GM12873 (cell line): ENCODE results near the gene ZFYVE28.

Source experiments
- TF ChIP-seq, protein P1 (sequence below): IDR thresholded peaks from 2 replicates; pipeline ENCODE4 v1.5.1; 2012; ENCODE audit warnings: low read depth, mild to moderate bottlenecking, moderate library complexity, low read length, control low read depth; ENCODE audit not compliant: insufficient read depth; ENCODE audit errors: missing control alignments

ZFYVE28 gene

DNA sequence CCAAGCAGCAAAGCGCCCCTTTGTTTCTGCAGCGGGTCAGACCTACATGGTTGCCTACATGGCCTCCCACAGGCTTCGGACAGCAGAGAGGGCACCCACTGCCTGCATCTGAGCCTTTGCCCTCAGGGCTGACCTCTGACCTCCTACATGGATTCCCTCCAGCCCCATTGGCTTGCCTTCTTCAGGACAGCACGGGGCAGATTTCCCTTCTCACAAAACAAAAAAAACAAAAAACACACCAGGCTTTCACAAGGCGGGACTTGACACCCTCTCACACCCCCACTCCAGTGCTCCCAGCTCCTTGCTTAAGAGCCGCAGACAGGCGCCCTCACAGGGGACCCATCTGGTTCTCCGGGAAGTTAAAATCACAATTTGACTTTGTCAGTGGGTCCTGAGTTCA, 32.9 kb downstream of the ZFYVE28 start:
- TF ChIP-seq, protein P1, sequence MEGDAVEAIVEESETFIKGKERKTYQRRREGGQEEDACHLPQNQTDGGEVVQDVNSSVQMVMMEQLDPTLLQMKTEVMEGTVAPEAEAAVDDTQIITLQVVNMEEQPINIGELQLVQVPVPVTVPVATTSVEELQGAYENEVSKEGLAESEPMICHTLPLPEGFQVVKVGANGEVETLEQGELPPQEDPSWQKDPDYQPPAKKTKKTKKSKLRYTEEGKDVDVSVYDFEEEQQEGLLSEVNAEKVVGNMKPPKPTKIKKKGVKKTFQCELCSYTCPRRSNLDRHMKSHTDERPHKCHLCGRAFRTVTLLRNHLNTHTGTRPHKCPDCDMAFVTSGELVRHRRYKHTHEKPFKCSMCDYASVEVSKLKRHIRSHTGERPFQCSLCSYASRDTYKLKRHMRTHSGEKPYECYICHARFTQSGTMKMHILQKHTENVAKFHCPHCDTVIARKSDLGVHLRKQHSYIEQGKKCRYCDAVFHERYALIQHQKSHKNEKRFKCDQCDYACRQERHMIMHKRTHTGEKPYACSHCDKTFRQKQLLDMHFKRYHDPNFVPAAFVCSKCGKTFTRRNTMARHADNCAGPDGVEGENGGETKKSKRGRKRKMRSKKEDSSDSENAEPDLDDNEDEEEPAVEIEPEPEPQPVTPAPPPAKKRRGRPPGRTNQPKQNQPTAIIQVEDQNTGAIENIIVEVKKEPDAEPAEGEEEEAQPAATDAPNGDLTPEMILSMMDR = no peak

DNA sequence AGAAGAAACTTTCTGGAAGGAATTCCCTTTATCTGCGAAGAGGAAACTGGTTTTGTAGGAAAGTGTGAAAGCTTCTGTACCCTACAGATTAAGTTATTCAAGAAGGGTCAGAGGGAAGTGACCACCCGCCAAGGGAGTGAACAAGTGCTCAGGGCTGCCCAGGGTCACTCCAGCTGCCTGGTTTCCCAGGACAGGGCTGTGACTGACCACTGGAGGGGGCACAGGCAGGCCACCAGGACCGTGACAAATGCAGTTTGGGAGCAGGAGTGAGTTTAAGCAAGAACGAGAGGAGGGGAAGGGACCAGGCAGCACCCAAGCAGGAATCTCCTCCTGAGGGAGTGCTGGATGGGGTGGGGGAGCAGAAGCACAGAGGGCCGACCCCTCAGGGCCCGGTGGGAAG, 34.2 kb downstream of the ZFYVE28 start:
- TF ChIP-seq, protein P1 = no peak

DNA sequence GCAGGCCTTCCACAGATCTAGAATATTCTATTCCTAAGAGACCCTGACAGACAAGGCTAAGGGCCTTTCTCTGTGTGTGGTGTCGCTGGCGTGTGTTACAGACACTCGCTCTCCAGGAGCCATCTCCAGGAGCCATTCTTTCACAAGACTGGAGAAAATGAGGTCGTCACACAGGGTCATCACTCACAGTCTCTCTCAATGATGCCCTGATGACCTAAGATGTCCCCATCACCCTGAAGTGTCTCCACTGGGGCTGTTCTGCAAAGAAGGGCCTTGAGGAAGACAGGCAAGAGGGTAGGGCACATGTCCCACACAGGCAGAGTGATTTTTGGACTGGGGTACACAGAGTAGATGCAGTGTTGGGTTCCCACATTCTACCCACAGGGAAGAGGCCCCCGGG, 34.7 kb downstream of the ZFYVE28 start:
- TF ChIP-seq, protein P1 = no peak

DNA sequence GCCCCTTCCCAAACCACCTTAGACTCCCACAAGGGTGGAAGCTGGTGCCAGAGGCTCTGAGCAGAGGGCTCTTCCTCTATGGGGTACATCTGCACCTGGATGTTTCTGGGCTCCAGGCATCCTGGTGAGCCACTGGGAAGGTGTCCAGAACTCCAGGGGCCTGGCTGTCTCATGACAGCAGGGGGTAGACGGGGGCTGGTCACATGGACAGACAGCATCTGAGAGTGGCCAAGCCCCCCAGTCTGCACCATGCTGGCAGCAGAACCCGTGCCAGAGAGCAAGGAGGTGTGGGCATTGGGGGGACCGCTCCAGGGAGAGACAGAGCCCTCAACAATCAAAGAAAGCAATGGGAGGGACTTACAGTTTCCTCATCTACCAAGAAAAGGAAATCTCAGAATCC, 39.5 kb downstream of the ZFYVE28 start:
- TF ChIP-seq, protein P1 = no peak

DNA sequence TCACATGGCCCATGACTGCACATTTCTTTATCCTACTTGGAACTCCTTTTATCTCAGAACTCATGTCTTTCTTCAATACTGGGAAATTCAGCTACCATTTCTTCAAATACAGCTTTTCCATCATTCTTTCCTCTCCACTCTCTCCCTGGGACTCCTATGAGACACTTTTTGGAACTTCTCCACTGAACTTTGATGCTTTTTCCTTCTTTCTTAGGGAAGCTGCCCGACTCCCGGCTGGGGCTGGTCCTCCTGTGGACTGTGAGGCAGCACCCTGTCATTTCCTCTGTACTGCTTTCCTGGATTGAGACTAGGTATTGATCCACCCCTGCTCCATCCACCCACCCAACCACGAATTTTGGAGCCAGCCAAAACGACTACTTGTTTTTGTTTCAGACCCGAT, 40.0 kb downstream of the ZFYVE28 start:
- TF ChIP-seq, protein P1 = no peak

DNA sequence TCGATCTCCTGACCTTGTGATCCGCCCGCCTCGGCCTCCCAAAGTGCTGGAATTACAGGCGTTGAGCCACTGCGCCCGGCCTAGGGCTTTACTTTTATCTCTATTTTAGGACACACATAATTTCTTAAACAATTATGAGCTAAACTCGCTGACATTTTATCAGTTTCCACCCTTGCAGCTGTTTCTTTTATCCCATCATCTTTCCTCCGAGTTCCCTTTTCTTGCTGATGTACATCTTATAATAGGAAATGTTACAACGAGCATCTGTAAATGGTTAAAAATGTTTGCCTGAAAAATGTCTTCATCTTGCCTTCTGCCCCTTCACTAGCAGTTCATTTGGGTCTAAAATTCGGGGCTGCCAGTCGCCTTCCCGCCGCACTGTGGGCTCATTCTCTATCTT, 41.2 kb downstream of the ZFYVE28 start:
- TF ChIP-seq, protein P1 = no peak

DNA sequence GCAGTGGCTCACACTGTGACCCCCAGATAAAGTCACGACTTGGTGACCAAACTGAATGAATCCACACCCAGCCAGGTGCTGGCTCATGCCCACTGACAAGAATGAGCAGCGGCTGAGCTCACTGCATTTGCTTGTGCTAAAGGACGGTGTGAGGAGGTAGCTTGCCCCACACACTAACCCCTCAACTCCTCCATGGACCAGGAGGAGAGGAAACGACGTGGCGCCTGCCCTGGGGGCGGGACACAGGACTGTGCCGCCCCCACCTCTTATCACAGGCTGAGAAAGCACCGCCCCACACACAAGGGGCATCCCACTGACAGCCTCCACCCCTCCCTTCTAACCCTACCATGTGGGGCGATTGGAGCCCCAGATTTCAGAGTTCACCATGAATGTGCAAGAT, 43.0 kb downstream of the ZFYVE28 start:
- TF ChIP-seq, protein P1 = no peak
